GM12873 (cell line): Measurements from ENCODE around the gene MAP2K5.

Experiments
- CTCF ChIP-seq: IDR thresholded peaks from 2 replicates; pipeline ENCODE4 v1.5.1; 2012; ENCODE audit warnings: low read depth, mild to moderate bottlenecking, moderate library complexity, low read length, control low read depth; ENCODE audit not compliant: insufficient read depth; ENCODE audit errors: missing control alignments

The MAP2K5 gene

GRCh38 chr15:67829647-67830504 lies 287.4 kb downstream of the MAP2K5 start:
- TF ChIP-seq CTCF = no peak

DNA sequence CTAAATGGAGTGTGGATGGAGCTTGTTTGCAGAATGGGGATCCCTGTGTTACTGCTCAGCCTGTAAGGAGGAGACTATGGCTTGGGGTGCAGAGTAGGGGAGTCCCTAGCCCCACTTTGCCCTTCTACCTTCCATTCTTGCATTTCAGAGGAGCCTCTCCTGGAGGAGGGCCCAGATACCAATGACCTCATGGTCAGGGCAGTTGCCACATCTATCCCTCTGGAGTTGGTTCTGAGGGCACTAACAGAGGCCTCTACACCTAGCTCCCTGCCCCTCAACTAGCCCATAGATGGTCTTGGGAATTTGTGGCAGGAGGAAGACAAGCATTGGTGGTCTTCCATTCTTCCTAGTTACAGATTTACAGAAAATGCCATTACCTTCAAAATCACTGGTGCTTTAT lies 288.9 kb downstream of the MAP2K5 start:
- no peak for TF ChIP-seq CTCF

DNA sequence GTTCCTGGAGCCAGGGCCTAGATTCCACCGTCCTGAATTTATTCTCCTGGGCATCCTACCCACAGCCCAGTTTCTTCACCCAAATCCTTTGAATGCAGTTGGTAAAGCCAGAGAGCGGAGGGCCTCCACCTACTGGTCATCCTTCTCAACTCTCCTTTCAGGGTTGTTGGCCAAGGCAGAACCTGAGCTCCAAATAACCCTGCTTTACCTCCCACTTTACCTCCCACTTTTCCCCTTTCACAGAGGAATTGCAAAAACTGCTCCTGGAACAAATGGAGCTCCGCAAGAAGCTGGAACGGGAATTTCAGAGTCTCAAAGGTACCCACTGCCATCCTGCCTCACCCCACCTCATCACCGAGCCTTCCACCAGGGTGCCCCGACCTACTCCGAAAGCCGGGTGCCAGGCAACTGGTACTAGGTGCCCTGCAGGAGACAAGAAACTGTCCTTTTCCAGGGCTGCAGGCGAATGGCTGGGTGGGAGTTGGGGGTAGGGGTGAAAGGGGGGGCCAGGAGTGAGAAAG lies 289.6 kb downstream of the MAP2K5 start:
- TF ChIP-seq CTCF = peak; percentile 36

- no peak for TF ChIP-seq CTCF
Observed at GRCh38 chr15:67832897-67833709, 290.6 kb downstream of the MAP2K5 start.

DNA sequence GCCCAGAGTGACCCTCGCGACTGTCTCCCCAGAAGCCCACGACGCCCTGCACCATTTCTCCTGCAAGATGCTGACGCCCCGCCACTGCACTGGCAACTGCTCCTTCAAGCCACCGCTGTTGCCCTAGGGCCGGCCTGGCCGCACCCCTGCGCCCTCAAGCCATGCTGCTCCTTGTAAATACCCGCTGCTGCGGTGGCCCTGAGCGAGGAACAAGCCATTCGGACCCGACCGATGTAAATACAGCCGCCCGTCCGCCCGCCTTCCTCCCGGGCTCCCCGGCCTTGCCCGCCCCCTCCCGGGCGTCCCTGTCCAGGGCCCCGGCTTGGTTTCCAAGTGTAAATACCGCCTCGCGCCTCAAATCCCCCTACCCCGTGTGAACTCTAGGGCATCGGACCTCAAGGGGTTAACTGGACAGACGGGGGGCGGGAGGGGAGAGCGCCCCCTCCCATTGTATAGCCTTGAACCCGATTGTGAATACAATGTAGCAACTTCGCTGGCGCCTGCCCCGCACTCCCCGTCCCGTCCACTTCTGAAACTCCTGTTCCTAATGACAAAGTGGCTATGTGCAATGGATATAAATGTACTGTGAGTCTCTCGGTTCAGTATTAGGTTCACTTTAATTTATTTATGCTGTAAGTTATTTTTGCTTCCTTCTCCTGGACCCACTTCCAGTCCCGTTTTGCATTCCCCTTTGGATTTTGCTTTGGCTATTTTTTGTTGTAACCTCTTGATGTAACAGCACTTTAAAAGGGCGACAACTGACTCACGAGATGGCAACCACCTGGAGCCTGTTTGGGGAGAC lies 291.4 kb downstream of the MAP2K5 start:
- TF ChIP-seq CTCF = peak; percentile 51

DNA sequence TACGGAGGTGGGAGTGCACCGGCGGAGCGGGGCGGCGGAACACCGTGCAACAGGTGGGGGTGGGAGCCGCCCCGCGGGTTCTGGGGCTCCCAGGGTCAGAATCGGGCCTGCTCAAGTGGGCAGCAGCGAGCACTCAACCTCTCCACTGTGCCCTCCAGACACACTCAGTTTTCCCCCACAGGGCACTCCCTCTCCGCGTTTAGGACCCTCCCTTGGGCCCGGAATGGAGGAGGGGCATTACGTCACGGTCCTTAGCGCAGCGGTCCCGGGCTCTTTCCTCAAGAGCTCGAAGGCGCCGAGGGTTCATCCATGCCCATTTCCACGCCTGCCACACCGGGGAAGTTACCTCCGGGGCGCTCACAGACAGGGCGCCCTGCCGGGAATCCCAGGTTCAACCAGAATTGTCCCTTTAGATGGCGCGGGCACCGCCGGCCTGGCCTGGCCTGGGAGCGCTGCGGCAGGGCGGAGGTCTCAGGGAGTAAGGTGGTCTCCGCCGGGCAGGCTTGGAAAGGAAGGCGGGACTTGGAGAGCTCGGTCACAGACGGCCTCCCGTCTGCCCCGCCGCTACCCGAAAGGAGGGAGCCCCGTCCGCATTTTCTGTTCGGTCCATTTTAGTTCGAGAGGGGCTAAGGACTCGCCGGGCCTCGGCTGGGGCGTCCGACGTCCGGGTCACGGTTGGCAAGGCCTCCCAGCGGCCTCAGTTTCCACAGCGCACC lies 292.2 kb downstream of the MAP2K5 start:
- no peak for TF ChIP-seq CTCF
